ENCODE results near the gene RUNX1. TPM values are rescaled to one million over a fixed set of nuclear protein-coding genes. Genes with fewer than 3 reads are reported as not detected.

The RUNX1 gene
- 3.0 TPM for polyA plus RNA-seq (ENCODE audit: insufficient read length)
- long read RNA-seq, donor 1: 0 reads
- long read RNA-seq, donor 2: 0 reads
- long read RNA-seq, donor 3, full-length matches to known transcripts: 1 of 1 reads
- long read RNA-seq, donor 3, partial matches to known transcripts: 0 of 1 reads
- long read RNA-seq, donor 3, other reads (novel, unspliced or antisense): 0 of 1 reads
- long read RNA-seq, donor 4: 0 reads
- long read RNA-seq, donor 5: 0 reads
- long read RNA-seq, donor 6: 0 reads
- long read RNA-seq, donor 7: 0 reads
- long read RNA-seq, donor 8: 0 reads

DNA sequence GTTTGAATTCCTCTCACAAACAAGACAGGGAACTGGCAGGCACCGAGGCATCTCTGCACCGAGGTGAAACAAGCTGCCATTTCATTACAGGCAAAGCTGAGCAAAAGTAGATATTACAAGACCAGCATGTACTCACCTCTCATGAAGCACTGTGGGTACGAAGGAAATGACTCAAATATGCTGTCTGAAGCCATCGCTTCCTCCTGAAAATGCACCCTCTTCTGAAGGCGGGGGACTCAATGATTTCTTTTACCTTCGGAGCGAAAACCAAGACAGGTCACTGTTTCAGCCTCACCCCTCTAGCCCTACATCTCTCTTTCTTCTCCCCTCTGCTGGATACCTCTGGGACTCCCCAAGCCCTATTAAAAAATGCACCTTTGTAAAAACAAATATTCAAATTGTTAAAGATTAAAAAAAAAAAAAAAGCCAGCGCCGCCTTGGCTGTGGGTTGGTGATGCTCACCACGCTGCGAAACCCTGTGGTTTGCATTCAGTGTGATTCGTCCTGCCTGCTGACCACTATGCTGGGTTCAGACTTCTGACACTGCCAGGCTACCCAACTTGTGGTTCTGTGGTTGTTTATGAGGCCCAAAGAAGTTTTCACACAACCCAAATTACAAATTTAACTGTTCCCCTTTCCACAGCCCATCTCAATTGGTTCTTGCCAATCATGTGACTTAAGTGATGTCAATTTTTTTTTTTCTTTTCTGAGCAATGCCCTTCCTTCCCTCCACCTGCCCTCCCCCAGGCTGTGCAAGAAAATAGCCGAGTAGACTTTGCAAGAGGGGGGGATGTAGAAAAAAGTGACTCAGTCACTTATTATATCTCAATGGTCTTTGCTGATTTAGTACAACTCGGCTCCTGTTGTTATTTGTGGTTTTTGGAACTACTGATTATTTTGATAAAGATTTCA, at the start of gene RUNX1:
TSS of gene RUNX1 (minus strand) at position 597 of the 912 bp plus-strand sequence.
- no peak for DNase-seq

DNA sequence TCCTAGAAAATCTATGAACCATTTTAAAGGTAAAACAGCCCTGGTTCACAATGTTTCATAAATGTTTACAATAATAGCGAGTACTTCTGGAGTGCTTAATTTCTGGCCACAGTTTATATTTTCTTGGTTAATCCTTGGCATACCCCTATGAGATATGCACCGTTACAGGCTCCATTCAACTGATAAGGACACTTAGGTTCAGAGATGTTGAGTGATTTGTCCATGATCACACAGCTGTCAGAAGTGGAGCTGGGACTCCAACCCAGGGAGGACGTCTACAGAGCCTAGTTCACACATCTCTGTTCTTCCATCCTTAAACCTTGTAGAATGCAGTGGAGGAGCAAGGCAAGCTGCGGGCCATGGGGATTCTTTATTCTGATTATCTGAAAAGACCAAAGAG, 48.4 kb upstream of the RUNX1 start:
- DNase-seq: no peak

DNA sequence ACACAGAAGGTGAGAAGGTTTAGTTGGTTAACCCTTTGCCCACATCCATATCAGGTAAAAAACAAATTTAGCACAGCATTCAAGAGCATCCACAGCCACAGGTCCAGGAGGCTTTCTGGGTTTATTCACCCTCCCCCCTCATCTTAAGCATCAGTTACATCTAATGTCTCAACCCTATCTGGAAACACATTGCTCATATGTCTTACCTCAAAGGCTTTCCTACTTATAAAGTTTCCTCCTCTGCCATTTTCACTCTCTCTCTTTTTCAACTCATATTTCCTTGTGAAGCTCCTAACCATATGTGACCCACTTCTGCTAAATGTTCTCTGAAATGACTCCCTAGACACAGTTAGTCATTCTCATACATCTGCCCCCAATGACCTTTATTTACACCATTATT, 47.9 kb upstream of the RUNX1 start:
- DNase-seq: no peak

DNA sequence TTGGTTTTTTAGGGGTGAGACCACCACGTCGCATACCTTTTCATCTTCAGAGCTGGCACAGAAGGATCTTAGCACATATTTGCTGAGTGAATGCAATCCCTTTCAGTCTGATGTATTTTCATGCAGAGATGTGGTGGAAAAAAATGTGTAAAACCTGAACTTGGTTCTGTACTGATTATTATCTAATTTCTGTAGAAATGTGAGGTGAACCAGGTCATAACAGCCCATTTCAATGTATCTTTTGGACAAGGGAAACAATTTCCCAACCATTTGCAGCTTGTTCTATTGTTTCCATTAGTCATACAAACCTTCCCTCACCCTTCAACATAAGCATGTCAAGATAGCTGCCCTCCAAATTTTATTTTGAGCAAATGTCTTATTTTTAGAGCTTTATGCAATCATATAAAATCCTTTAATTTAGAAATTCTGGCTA, 46.8 kb upstream of the RUNX1 start:
- DNase-seq: no peak

DNA sequence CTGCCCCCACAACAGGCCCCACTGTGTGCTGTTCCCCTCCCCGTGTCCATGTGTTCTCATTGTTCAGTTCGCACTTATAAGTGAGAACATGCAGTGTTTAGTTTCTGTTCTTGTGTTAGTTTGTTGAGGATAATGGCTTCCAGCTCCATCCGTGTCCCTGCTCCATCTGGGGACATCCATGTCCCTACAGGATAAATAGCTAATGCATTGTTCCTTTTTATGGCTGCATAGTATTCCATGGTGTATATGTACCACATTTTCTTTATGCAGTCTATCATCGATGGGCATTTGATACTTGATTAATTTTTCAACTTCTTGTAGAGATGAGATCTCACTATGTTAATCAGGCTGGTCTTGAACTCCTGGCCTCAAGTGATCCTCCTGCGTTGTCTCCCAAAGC, 44.4 kb upstream of the RUNX1 start:
- DNase-seq: no peak

DNA sequence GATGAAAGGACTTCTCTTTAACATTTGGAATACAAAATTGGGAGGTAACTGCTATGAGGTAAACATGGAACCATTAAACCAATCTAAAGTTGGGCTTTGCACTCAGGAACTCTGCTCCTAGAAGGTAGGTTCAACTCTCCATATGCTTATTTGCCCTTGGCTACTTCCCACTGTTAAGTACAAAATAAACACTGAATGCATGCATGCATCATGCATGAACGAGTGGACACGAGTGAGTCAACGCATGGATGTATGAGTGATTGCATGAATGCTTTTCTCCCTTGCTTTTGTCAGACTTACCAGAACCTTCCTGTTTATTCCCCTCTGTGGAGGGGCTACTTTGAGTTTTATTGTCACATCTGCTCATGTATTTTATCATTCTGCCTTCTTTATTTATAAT, 42.4 kb upstream of the RUNX1 start:
- no peak for DNase-seq

DNA sequence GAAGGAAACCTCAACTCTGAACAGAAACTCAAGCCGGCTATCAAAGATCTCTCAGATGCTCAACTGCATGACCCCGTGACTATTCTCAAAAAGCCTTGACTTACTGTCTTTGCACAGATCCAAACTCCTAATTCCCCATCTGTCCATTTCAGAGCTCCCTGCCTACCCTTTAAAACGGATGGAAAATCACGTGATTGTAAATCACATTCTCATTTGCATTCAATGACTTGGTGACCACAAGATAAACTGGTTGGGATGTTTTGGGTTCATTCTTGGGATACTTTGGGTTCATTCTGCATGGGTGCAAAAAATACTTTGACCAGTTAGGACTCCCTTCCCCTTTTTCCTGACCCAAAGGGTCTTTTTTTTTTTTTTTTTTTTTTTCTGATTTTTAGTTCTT, 41.3 kb upstream of the RUNX1 start:
- DNase-seq: no peak

DNA sequence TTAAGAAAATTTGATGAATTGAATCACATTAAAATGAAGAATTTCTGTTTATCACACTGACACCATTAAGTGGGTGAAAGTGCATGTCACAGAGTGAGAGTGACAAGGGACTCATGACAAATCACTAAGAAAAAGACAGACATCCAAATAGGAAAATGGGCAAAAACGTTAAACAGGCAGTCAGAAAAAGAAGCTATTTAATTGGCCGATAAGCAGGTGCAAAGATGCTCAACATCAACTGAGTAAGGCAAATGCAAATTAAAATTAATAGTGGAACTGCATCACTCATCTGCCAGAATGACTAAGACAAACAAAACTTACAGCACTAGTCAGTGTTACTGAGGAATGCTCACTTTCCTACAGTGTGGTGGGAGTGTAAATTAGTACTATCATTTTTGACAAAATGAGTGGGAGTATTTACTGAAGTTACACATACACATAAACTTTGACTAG, 39.2 kb upstream of the RUNX1 start:
- DNase-seq: no peak

DNA sequence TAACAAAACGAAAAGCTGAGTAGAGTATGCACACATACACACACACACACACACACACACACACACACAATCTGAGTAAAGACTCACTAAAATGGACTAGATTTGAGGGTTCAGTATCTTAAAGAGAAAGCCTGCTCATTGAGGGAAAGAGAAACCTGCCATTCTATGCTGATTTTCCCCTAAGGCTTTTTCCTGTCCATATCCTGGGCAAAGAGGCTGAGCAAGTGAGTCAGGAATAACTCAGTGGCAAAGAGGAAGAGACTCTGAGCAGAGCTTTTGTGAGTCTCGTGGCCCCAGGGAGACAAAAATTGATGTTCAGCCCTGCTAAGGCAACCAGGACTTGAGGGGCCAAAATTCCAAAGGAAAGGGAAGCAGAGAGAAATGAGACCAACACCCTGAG, 37.3 kb upstream of the RUNX1 start:
- no peak for DNase-seq

DNA sequence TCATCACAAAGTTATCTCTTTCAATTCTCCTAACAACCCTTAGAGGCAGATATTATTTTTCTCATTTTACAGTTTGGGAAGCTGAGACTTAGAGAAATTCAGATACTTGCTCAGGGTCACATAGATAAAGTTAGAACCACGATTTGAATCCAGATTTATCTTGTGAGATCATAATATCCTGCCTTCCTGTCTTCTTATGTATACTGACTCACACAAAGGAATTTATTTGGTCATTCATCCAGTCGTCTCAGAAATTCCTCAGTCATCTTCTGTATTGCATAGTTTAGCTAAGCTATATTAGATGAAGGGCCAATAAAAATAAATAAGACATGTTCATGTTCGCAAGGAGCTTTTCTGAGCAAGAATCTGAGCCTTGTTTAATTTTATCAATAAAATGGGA, 35.8 kb upstream of the RUNX1 start:
- DNase-seq: no peak

DNA sequence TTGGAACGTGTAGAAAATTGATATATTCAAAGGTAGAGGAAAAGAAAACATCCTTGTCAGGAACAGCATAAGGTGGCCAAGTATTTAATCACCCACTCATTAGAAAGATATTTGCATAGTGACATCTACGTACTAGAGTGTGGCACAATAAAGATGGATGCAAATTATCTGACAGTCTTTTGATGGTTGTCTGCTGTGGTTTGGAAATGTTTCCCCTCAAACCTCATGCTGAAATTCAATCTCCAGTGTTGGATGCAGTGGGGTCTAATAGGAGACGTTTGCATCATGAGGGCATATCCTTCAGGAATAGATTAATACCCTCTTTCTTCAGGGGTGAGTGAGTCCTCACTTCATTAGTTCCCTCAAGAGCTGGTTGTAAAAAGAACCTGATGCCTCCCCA, 34.1 kb upstream of the RUNX1 start:
- DNase-seq: no peak

DNA sequence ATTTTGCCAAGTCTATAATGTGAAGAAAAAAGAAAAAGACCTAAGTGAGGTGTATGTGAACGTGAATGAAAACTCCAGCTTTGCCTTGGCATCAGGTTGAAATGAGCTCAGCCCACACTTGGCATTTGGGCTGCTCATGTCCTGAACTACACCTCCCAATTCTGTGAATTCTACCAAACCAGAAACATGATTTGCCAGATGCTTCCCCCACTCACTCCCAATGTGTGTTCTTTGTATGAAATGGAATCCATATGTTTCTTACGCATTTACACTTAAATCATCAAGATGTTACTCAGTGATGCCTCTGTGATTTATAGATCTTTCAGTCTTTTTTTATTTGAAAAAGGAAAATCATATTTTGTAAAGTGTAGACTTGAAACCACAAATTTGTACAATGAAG, 32.8 kb upstream of the RUNX1 start:
- DNase-seq: no peak

DNA sequence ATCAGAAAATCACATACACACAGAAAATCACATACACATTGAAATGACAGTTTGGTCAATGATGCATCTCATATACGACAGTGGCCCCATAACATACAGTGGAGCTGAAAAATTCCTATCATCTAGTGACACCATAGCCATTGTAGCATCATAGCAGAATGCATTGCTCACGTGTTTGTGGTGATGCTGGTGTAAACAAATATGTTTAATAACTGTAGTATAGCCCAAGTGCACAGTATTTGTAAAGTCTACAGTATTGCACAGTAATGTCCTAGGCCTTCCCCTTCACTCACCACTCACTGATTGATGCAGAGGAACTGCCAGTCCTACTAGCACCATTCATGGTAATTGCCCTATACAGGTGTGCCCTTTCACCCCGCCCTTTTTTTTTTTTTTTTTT, 30.1 kb upstream of the RUNX1 start:
- no peak for DNase-seq

DNA sequence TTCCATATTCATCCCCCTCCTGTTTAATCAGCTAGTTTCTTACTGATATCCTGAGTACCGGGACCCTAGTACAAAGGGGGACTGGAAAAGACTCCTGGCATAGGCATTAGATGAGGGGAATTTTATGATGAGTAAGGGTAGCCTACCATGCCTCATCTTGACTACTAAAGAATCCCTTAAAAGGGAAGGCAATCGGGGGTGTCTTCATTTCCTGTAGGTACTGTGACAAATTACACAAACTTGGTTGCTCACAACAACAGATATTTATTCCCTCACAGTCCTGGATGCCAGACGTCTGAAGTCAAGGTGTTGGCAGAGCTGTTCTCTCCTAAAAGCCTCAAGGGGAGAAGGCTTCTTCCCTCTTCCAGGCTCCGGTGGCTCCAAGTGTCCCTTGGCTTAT, 28.9 kb upstream of the RUNX1 start:
- no peak for DNase-seq

DNA sequence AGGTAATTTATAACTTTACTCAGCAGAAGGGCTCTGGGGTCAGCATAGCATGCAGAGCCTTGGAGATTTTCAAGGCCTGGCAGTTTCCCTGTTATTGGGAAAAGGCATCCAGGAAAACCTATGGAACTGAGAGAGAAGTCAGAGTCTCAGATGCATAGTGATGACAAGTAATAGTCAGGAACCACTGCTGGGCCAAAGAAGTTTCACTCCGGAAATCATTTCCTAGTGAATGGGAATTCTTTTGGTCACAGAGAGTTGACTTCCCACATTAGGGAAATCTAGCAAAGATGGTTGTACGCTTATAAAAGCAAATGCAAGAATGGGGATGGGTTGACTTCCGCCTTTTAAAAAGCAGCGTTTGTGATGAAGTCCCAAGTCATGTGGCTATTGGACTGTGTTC, 28.4 kb upstream of the RUNX1 start:
- DNase-seq: no peak

DNA sequence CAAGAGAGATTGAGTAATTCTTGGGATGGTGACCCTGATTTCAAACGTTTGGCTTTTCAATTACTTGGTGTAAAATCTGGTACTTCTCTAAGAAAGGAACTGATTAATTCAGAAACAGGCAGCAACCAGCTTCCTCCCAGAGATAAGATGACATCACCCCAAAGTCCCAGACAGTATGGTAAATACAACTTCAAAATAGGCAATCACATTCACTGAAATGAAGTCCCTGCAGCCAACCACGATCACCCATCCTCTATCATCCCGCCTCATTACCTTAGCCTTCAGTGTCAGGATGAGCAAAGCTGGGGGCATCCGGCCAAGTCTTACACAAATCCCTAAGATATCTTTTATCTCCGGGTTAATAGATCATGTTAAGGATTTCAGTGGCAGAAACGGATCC, 26.4 kb upstream of the RUNX1 start:
- DNase-seq: no peak

DNA sequence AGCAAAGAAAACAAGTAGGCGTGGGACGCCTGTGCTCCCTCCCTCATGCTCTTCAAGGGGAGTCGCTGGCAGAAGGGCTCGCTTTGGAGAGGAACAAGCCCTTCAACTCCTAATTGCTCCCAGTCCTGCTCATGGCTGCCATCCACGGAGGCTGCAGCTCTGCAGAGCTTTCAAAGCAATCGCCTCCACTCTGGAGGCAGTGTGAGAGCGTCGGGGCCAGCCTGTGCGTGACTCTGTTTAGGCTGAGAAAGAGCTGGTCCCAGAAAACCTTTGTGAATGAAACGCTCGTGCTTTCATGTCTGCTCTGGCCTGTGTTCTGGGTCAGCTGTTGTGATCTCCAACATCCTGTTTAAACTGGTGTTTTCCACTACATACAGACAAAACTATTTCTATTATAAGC, 23.9 kb upstream of the RUNX1 start:
- DNase-seq: no peak

DNA sequence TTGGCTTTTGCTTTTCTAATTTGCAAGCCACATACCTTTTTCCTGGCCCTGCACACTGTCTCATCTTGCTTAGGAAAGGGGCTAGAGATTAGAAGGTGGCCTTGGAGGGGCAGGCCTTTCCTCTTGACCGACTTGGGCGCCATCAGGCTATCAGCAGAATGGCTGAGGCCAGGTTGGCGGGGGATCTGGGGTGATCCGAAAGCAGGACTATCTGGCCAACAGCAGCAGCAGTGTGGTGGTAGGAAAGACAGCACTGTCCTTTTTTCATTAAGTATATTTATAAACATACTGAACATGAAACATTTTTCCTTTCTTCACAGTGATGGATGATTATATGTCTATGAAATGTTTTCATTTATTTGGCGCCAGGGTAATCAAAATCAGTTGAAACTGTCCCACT, 23.5 kb upstream of the RUNX1 start:
- no peak for DNase-seq

DNA sequence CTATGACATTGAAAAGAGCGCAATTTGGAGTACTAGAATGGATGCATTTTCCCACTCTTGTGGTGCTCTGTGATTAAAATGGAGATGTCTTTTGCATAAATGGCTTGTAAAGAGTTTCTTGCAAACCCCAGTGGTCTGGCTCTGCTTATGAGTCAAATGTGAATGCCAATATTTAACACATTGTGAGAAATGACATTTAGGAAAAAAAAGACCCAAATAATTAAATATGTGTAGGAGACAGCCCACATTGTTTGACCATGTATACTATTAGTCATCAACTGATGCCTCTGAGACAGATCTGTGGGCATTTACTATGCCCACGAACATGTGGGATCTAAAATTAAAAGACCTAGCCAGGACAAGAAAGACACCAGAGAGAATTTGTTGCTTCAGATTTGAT, 22.2 kb upstream of the RUNX1 start:
- DNase-seq: no peak

DNA sequence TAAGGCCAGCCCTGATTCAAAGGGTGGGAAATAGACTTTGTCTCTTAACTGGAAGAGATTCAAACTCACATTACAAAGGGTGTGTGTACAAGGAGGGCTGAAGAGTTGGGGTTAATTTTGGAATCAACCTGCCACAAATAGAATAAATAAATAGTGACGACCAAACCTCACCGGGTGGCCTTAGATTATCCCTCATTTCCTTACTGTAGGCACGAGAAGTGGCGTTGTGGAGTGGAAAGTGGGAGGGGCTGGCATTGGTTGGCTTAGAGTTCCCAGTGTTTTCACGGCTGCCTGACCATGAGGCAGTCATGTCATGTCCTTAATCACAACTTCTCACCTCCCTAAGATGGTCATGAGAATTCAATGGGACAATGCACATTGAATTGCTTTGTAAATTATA, 21.3 kb upstream of the RUNX1 start:
- DNase-seq: no peak

DNA sequence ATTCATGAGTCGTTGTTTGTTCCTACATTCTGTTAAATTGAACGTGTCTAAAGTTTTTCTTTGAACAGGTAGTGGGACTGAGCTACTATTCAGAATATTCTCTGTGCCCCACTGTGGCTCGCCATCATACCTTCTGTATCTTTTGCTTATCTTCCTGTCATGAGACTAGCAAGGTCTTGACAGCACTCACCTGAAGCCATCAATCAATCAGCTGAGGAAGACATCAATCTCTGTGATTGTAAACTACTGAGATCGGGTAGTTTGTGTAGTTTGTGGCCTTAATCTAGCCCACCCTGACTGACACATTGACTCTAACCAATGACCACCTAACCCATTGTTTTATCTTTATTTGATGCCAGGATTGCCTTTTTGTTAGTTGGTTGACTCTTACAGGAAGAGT, 17.7 kb upstream of the RUNX1 start:
- DNase-seq: no peak

DNA sequence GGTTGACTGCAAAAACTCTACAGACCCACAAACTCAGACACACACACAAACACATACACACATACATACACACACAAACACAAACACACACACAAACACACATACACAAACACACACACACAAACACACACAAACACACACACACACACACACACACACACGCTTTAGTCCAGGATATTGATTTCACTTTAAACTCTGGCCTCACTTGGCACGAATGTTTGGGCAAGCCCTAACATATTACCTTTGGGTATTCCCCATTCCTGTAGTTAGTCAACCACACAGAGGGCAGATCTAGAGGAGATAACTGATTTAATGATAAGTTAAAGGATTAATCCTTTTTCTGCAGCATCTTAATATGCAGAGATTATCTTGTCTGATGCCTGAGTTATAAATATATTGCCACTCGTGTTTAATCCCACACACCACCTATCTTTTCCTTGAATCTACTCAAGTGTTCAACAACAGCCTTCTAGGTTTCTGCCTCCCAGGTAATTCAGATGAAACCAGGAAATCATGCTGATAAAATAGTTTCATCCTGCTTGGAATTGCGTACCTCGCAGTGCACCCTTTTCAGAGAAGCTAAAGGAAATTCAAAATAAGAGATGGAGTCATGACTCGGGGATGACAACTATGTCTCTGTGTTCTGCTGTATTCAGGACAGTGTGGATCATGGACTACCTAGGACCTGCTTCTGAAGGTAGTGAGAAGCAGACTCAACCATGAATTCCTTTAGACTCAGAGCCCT, 14.5 kb upstream of the RUNX1 start:
- DNase-seq: no peak

DNA sequence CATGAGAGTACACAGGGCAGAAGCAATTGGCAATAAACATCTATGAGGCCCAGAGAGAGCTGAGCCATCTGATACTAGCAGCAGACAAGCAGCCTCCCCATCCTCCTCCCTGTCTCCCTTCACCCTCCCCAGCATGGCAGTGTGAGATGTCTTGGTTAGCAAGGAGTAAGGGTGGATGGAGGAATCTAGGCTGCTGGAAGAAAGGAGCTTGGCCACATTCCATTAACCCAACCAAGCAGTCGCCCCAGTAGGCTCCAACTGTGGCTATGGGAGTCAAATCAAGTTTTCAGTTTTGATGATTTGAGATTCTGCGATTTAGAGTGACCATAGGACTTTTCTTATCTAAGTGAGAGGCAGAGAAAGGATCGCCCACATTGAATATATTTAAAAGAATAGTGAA, 12.9 kb upstream of the RUNX1 start:
- DNase-seq: no peak
